Measurements from ENCODE around the gene RNGTT.

The RNGTT gene

GRCh38 chr6:88708197-88708744, 255.1 kb downstream of the RNGTT start:
- H3K27ac ChIP-seq = no peak overlapping the region
- no peak overlapping the region for H3K9ac ChIP-seq (ENCODE audit: insufficient read length)
- H3K36me3 ChIP-seq (ENCODE audit: insufficient read depth, low read length) = no peaks in the 10 kb centered on the region
- no peak overlapping the region for H3K4me3 ChIP-seq
- TF ChIP-seq FOXP2 (optimal IDR thresholded peaks at IDR 0.05; ENCODE audit: control extremely low read depth, extremely low read length, insufficient read depth) (no peak), POLR2AphosphoS5 (IDR thresholded peaks at IDR 0.05; ENCODE audit: borderline replicate concordance, low read depth, low read length) (no peak), EZH2 (IDR thresholded peaks at IDR 0.05) (no peak)
- H3K9me3 ChIP-seq (ENCODE audit: low read depth, low read length) = no peaks in the 10 kb centered on the region
- no peak for DNase-seq (ENCODE audit: low read depth, low spot score)

GRCh38 chr6:88705601-88706000, 257.8 kb downstream of the RNGTT start:
- H3K9me3 ChIP-seq (ENCODE audit: low read depth, low read length) = no peaks in the 10 kb centered on the region
- no peak for TF ChIP-seq POLR2AphosphoS5 (IDR thresholded peaks at IDR 0.05; ENCODE audit: borderline replicate concordance, low read depth, low read length)
- TF ChIP-seq EZH2 (IDR thresholded peaks at IDR 0.05) = no peak
- no peak for TF ChIP-seq FOXP2 (optimal IDR thresholded peaks at IDR 0.05; ENCODE audit: control extremely low read depth, extremely low read length, insufficient read depth)
- DNase-seq (ENCODE audit: low read depth, low spot score) = no peak
- H3K36me3 ChIP-seq (ENCODE audit: insufficient read depth, low read length) = no peaks in the 10 kb centered on the region
- no peak overlapping the region for H3K4me3 ChIP-seq
- H3K27ac ChIP-seq = no peak overlapping the region
- H3K9ac ChIP-seq (ENCODE audit: insufficient read length) = no peak overlapping the region

- no peak for DNase-seq (ENCODE audit: low read depth, low spot score)
- TF ChIP-seq FOXP2 (optimal IDR thresholded peaks at IDR 0.05; ENCODE audit: control extremely low read depth, extremely low read length, insufficient read depth) (no peak), EZH2 (IDR thresholded peaks at IDR 0.05) (no peak), POLR2AphosphoS5 (IDR thresholded peaks at IDR 0.05; ENCODE audit: borderline replicate concordance, low read depth, low read length) (no peak)
- H3K9me3 ChIP-seq (ENCODE audit: low read depth, low read length) = no peaks in the 10 kb centered on the region
- H3K36me3 ChIP-seq (ENCODE audit: insufficient read depth, low read length) = no peaks in the 10 kb centered on the region
- H3K27ac ChIP-seq = no peak overlapping the region
- no peak overlapping the region for H3K4me3 ChIP-seq
- H3K9ac ChIP-seq (ENCODE audit: insufficient read length) = no peak overlapping the region
These were observed 258.4 kb downstream of the RNGTT start for GRCh38 chr6:88704980-88705379.

GRCh38 chr6:88702956-88703556, 260.4 kb downstream of the RNGTT start:
- Histone ChIP-seq H3K36me3 (ENCODE audit: insufficient read depth, low read length) (no peaks in the 10 kb centered on the region), H3K9ac (ENCODE audit: insufficient read length) (no peak overlapping the region), H3K27ac (no peak overlapping the region), H3K4me3 (no peak overlapping the region), H3K9me3 (ENCODE audit: low read depth, low read length) (no peaks in the 10 kb centered on the region)
- TF ChIP-seq FOXP2 (optimal IDR thresholded peaks at IDR 0.05; ENCODE audit: control extremely low read depth, extremely low read length, insufficient read depth) (no peak), EZH2 (IDR thresholded peaks at IDR 0.05) (no peak), POLR2AphosphoS5 (IDR thresholded peaks at IDR 0.05; ENCODE audit: borderline replicate concordance, low read depth, low read length) (no peak)
- DNase-seq (ENCODE audit: low read depth, low spot score) = no peak

GRCh38 chr6:88698661-88699060, 264.8 kb downstream of the RNGTT start:
- H3K36me3 ChIP-seq (ENCODE audit: insufficient read depth, low read length) = no peaks in the 10 kb centered on the region
- H3K27ac ChIP-seq = no peak overlapping the region
- TF ChIP-seq EZH2 (IDR thresholded peaks at IDR 0.05) (no peak), FOXP2 (optimal IDR thresholded peaks at IDR 0.05; ENCODE audit: control extremely low read depth, extremely low read length, insufficient read depth) (no peak), POLR2AphosphoS5 (IDR thresholded peaks at IDR 0.05; ENCODE audit: borderline replicate concordance, low read depth, low read length) (no peak)
- no peak overlapping the region for H3K9ac ChIP-seq (ENCODE audit: insufficient read length)
- DNase-seq (ENCODE audit: low read depth, low spot score) = no peak
- no peak overlapping the region for H3K4me3 ChIP-seq
- no peaks in the 10 kb centered on the region for H3K9me3 ChIP-seq (ENCODE audit: low read depth, low read length)

GRCh38 chr6:88695937-88696336, 267.5 kb downstream of the RNGTT start:
- DNase-seq (ENCODE audit: low read depth, low spot score) = no peak
- Histone ChIP-seq H3K4me3 (no peak overlapping the region), H3K9ac (ENCODE audit: insufficient read length) (no peak overlapping the region), H3K36me3 (ENCODE audit: insufficient read depth, low read length) (no peaks in the 10 kb centered on the region), H3K9me3 (ENCODE audit: low read depth, low read length) (no peaks in the 10 kb centered on the region), H3K27ac (no peak overlapping the region)
- TF ChIP-seq POLR2AphosphoS5 (IDR thresholded peaks at IDR 0.05; ENCODE audit: borderline replicate concordance, low read depth, low read length) = no peak
- TF ChIP-seq FOXP2 (optimal IDR thresholded peaks at IDR 0.05; ENCODE audit: control extremely low read depth, extremely low read length, insufficient read depth) = no peak
- TF ChIP-seq EZH2 (IDR thresholded peaks at IDR 0.05) = no peak

GRCh38 chr6:88683734-88684133, 279.7 kb downstream of the RNGTT start:
- Histone ChIP-seq H3K9ac (ENCODE audit: insufficient read length) (no peak overlapping the region), H3K9me3 (ENCODE audit: low read depth, low read length) (no peaks in the 10 kb centered on the region), H3K4me3 (no peak overlapping the region), H3K27ac (no peak overlapping the region), H3K36me3 (ENCODE audit: insufficient read depth, low read length) (no peaks in the 10 kb centered on the region)
- no peak for DNase-seq (ENCODE audit: low read depth, low spot score)
- TF ChIP-seq POLR2AphosphoS5 (IDR thresholded peaks at IDR 0.05; ENCODE audit: borderline replicate concordance, low read depth, low read length) = no peak
- no peak for TF ChIP-seq EZH2 (IDR thresholded peaks at IDR 0.05)
- TF ChIP-seq FOXP2 (optimal IDR thresholded peaks at IDR 0.05; ENCODE audit: control extremely low read depth, extremely low read length, insufficient read depth) = no peak

GRCh38 chr6:88680654-88681053, 282.8 kb downstream of the RNGTT start:
- DNase-seq (ENCODE audit: low read depth, low spot score) = no peak
- Histone ChIP-seq H3K27ac (no peak overlapping the region), H3K9me3 (ENCODE audit: low read depth, low read length) (no peaks in the 10 kb centered on the region), H3K9ac (ENCODE audit: insufficient read length) (no peak overlapping the region), H3K4me3 (no peak overlapping the region), H3K36me3 (ENCODE audit: insufficient read depth, low read length) (no peaks in the 10 kb centered on the region)
- no peak for TF ChIP-seq POLR2AphosphoS5 (IDR thresholded peaks at IDR 0.05; ENCODE audit: borderline replicate concordance, low read depth, low read length)
- no peak for TF ChIP-seq EZH2 (IDR thresholded peaks at IDR 0.05)
- no peak for TF ChIP-seq FOXP2 (optimal IDR thresholded peaks at IDR 0.05; ENCODE audit: control extremely low read depth, extremely low read length, insufficient read depth)

GRCh38 chr6:88679841-88680240, 283.6 kb downstream of the RNGTT start:
- no peak for TF ChIP-seq POLR2AphosphoS5 (IDR thresholded peaks at IDR 0.05; ENCODE audit: borderline replicate concordance, low read depth, low read length)
- TF ChIP-seq EZH2 (IDR thresholded peaks at IDR 0.05) = no peak
- TF ChIP-seq FOXP2 (optimal IDR thresholded peaks at IDR 0.05; ENCODE audit: control extremely low read depth, extremely low read length, insufficient read depth) = no peak
- Histone ChIP-seq H3K36me3 (ENCODE audit: insufficient read depth, low read length) (no peaks in the 10 kb centered on the region), H3K9me3 (ENCODE audit: low read depth, low read length) (no peaks in the 10 kb centered on the region), H3K9ac (ENCODE audit: insufficient read length) (no peak overlapping the region), H3K4me3 (no peak overlapping the region), H3K27ac (no peak overlapping the region)
- DNase-seq (ENCODE audit: low read depth, low spot score) = no peak
